ENCODE data around the gene MYO1G.

- TF ChIP-seq CTCF (IDR thresholded peaks at IDR 0.05): no peak
- TF ChIP-seq POLR2A (IDR thresholded peaks at IDR 0.05): no peak
Measured at GRCh38 chr7:44974549-44974948, 4.3 kb downstream of the MYO1G start.

All from esophagus squamous epithelium (tissue), 4 donors.